ENCODE data around the gene SERPINB13.

Gene SERPINB13

GRCh38 chr18:63586966-63587365, at the start of gene SERPINB13:
Gene SERPINB13, plus strand, starts transcription at chr18:63587343. Its CDS starts 1,325 bp downstream, at chr18:63588668.
- no peak for DNase-seq

- DNase-seq, result no peak
Measured at GRCh38 chr18:63539904-63540510, 47.1 kb upstream of the SERPINB13 start.

- DNase-seq, result no peak
Measured at GRCh38 chr18:63542069-63542468, 45.1 kb upstream of the SERPINB13 start, which contains the start of gene SERPINB12. Gene SERPINB12, plus strand, starts transcription at chr18:63542369. Its CDS starts 13,791 bp downstream, at chr18:63556160.

GRCh38 chr18:63544017-63544416, 43.1 kb upstream of the SERPINB13 start:
- DNase-seq, result no peak

- no peak for DNase-seq
Measured at GRCh38 chr18:63545000-63545399, 42.1 kb upstream of the SERPINB13 start.

- DNase-seq, result no peak
Measured at GRCh38 chr18:63550068-63550467, 37.1 kb upstream of the SERPINB13 start.

- no peak for DNase-seq
Measured at GRCh38 chr18:63551769-63552168, 35.4 kb upstream of the SERPINB13 start.

- no peak for DNase-seq
Measured at GRCh38 chr18:63552581-63552980, 34.6 kb upstream of the SERPINB13 start.

GRCh38 chr18:63553081-63553480, 34.1 kb upstream of the SERPINB13 start:
- peak; percentile 75 to 80 for DNase-seq

GRCh38 chr18:63559567-63560491, 27.3 kb upstream of the SERPINB13 start:
- no peak for DNase-seq

- no peak for DNase-seq
Measured at GRCh38 chr18:63562284-63562683, 24.9 kb upstream of the SERPINB13 start.

GRCh38 chr18:63564021-63564420, 23.1 kb upstream of the SERPINB13 start:
- no peak for DNase-seq

- no peak for DNase-seq
Measured at GRCh38 chr18:63564561-63564960, 22.6 kb upstream of the SERPINB13 start.

GRCh38 chr18:63567276-63567675, 19.9 kb upstream of the SERPINB13 start:
- no peak for DNase-seq

- DNase-seq, result no peak
Measured at GRCh38 chr18:63567825-63568224, 19.3 kb upstream of the SERPINB13 start.

- DNase-seq, result no peak
Measured at GRCh38 chr18:63570721-63571120, 16.4 kb upstream of the SERPINB13 start.

- peak; percentile 83 to 86 for DNase-seq
Measured at GRCh38 chr18:63575681-63576080, 11.5 kb upstream of the SERPINB13 start.

GRCh38 chr18:63578357-63578958, 8.7 kb upstream of the SERPINB13 start:
- peak; percentile 62 to 63 for DNase-seq

GRCh38 chr18:63579616-63580015, 7.5 kb upstream of the SERPINB13 start:
- peak; percentile 90 to 93 for DNase-seq

- no peak for DNase-seq
Measured at GRCh38 chr18:63585988-63586387, 1.2 kb upstream of the SERPINB13 start.

- DNase-seq, result no peak
Measured at GRCh38 chr18:63586431-63586830, 712 bp upstream of the SERPINB13 start.

- peak; percentile 19 to 47 for DNase-seq
Measured at GRCh38 chr18:63588909-63589308, 1.8 kb downstream of the SERPINB13 start.

GRCh38 chr18:63590373-63590772, 3.2 kb downstream of the SERPINB13 start:
- DNase-seq, result peak; percentile 94 to 96
